Loucy (cell line): ENCODE measurements around the gene SSX2IP.

Source experiments
- H2AFZ ChIP-seq: fragments of 200-600 bp; sonication (generic); 2 replicates; pipeline ENCODE4 v1.6.0; 2016; ENCODE audit warnings: antibody characterized with exemption, mild to moderate bottlenecking, low read length, moderate library complexity
- H3F3A ChIP-seq: fragments of 200-600 bp; 2 replicates; pipeline ENCODE4 v1.6.0; 2016; ENCODE audit warnings: antibody characterized with exemption, low read depth, mild to moderate bottlenecking
- H3K27me3 ChIP-seq: fragments of 200-600 bp; sonication (generic); 2 replicates; pipeline ENCODE4 v1.6.1; 2014; ENCODE audit warnings: low read length, mild to moderate bottlenecking; ENCODE audit not compliant: insufficient read depth, poor library complexity, severe bottlenecking
- H3K36me3 ChIP-seq: fragments of 200-600 bp; sonication (generic); 2 replicates; pipeline ENCODE4 v1.6.1; 2016; ENCODE audit warnings: low read length; ENCODE audit not compliant: insufficient read depth
- H3K4me1 ChIP-seq: fragments of 200-600 bp; sonication (generic); 2 replicates; pipeline ENCODE4 v1.5.1; 2014; ENCODE audit warnings: low read length, mild to moderate bottlenecking; ENCODE audit not compliant: insufficient read depth, poor library complexity, severe bottlenecking
- H3K4me2 ChIP-seq: fragments of 200-600 bp; sonication (generic); 2 replicates; pipeline ENCODE4 v1.6.0; 2014; ENCODE audit warnings: antibody characterized with exemption, low read length, low read depth, mild to moderate bottlenecking; ENCODE audit not compliant: poor library complexity, severe bottlenecking
- H3K4me3 ChIP-seq: fragments of 200-600 bp; sonication (generic); 2 replicates; pipeline ENCODE4 v1.5.1; 2014; ENCODE audit warnings: low read length, mild to moderate bottlenecking, mixed read lengths; ENCODE audit not compliant: poor library complexity, severe bottlenecking
- H3K79me2 ChIP-seq: fragments of 200-600 bp; sonication (generic); 2 replicates; pipeline ENCODE4 v1.6.1; 2014; ENCODE audit warnings: low read length; ENCODE audit not compliant: insufficient read depth
- H3K9ac ChIP-seq: fragments of 200-600 bp; sonication (generic); 2 replicates; pipeline ENCODE4 v1.6.0; 2014; ENCODE audit warnings: mild to moderate bottlenecking, low read depth, low read length, moderate library complexity; ENCODE audit not compliant: poor library complexity, severe bottlenecking
- H3K9me2 ChIP-seq: fragments of 200-600 bp; sonication (generic); replicated peaks from 2 replicates; pipeline ENCODE4 v1.6.1; 2016; ENCODE audit warnings: low read depth, low read length, mixed read lengths
- H3K9me3 ChIP-seq: fragments of 200-600 bp; sonication (generic); 2 replicates; pipeline ENCODE4 v1.6.1; 2014; ENCODE audit warnings: mild to moderate bottlenecking, antibody characterized with exemption, low read length, low read depth; ENCODE audit not compliant: insufficient read depth
- H4K20me1 ChIP-seq: fragments of 200-600 bp; sonication (generic); 2 replicates; pipeline ENCODE4 v1.6.0; 2014; ENCODE audit warnings: antibody characterized with exemption, low read length, mild to moderate bottlenecking; ENCODE audit not compliant: insufficient read depth, poor library complexity, severe bottlenecking
- EZH2phosphoT487 ChIP-seq: fragments of 200-600 bp; IDR thresholded peaks from 2 replicates; pipeline ENCODE4 v1.6.1; 2018; ENCODE audit warnings: antibody characterized with exemption, mild to moderate bottlenecking, moderate library complexity, borderline replicate concordance
- TF ChIP-seq, protein P1 (sequence below): fragments of 200-600 bp; sonication (generic); conservative IDR thresholded peaks from 2 replicates; pipeline ENCODE4 v1.5.1; 2014; ENCODE audit warnings: mild to moderate bottlenecking, antibody characterized with exemption, low read length

SSX2IP gene

DNA sequence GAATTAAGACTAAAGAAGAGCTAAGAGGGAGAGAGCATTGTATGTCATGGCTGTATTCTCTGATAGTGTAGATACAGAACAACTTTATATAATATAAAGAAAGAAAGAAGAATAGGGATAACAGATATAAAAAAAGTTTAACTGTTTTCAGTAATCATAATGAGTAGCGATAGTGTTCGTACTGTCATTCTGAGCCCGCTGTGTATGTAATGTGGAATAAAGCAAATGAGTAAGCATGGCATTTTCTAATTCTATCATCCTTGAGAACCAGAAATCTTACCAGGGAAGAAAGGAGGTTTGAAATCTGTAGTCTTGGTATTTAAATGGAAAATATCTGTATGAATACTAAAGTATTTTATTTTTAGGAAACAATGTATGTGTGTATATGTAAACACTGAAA is 46.7 kb upstream of the SSX2IP start:
- Histone ChIP-seq H4K20me1 (no peaks in the 10 kb centered on the region), H2AFZ (no peak overlapping the region; the same call in 1 of the 2 replicates), H3K36me3 (no peaks in the 10 kb centered on the region), H3K9ac (no peak overlapping the region), H3K9me3 (no peaks in the 10 kb centered on the region), H3K27me3 (no peaks in the 10 kb centered on the region), H3K4me1 (no peaks in the 10 kb centered on the region), H3K79me2 (no peaks in the 10 kb centered on the region), H3K4me2 (no peak overlapping the region), H3K9me2 (no peaks in the 10 kb centered on the region), H3K4me3 (no peak overlapping the region), H3F3A (no peaks in the 10 kb centered on the region)
- TF ChIP-seq EZH2phosphoT487: no peak
- TF ChIP-seq, protein P1, sequence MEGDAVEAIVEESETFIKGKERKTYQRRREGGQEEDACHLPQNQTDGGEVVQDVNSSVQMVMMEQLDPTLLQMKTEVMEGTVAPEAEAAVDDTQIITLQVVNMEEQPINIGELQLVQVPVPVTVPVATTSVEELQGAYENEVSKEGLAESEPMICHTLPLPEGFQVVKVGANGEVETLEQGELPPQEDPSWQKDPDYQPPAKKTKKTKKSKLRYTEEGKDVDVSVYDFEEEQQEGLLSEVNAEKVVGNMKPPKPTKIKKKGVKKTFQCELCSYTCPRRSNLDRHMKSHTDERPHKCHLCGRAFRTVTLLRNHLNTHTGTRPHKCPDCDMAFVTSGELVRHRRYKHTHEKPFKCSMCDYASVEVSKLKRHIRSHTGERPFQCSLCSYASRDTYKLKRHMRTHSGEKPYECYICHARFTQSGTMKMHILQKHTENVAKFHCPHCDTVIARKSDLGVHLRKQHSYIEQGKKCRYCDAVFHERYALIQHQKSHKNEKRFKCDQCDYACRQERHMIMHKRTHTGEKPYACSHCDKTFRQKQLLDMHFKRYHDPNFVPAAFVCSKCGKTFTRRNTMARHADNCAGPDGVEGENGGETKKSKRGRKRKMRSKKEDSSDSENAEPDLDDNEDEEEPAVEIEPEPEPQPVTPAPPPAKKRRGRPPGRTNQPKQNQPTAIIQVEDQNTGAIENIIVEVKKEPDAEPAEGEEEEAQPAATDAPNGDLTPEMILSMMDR: no peak

DNA sequence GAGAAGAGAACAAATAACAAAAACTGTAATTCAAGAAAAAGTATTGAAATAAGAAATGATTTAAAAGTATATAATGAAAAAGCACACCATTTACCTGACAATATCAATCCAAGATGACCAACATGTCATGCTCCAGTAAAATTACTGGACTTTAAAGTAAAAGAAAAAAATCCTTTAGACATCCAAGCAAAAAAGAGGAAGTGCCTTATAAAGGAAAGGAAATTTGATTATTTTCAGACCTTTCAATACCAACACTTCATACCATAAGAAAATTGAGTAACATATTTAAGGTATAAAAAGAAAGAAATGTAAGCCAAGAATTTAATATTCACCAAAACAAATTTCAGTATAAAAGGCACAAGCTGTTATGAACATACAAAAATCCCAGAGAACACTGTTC is 46.2 kb upstream of the SSX2IP start:
- no peak for TF ChIP-seq EZH2phosphoT487
- TF ChIP-seq, protein P1: no peak
- no peak overlapping the region for H3K4me3 ChIP-seq
- no peak overlapping the region; the same call in 1 of the 2 replicates for H2AFZ ChIP-seq
- H3K9ac ChIP-seq: no peak overlapping the region
- H3K9me2 ChIP-seq: no peaks in the 10 kb centered on the region
- no peaks in the 10 kb centered on the region for H3K79me2 ChIP-seq
- H3K4me1 ChIP-seq: no peaks in the 10 kb centered on the region
- H3K9me3 ChIP-seq: no peaks in the 10 kb centered on the region
- H3K4me2 ChIP-seq: no peak overlapping the region
- H3K27me3 ChIP-seq: no peaks in the 10 kb centered on the region
- H3K36me3 ChIP-seq: no peaks in the 10 kb centered on the region
- H3F3A ChIP-seq: no peaks in the 10 kb centered on the region
- H4K20me1 ChIP-seq: no peaks in the 10 kb centered on the region

DNA sequence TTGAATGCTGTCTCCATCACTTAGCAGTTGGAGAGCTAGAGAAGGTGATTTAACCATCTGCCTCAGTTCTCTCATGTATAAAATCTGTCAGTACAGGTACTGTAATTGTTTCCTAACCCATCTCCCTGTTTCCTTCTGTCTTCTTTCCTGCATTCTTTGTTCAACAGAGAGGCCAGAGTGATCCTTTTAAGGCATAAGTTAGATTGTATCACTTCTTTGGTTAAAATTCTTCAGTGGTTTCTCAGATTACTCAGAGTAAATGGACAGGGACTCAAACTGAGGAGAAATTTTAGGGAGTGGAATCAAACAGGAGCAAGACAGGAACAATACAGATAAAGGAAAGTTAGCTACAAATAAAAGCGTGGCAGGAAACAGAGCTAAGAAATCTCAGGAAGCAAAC is 45.2 kb upstream of the SSX2IP start:
- no peaks in the 10 kb centered on the region for H3K36me3 ChIP-seq
- H3K4me2 ChIP-seq: no peak overlapping the region
- no peak overlapping the region for H3K9ac ChIP-seq
- H3K9me2 ChIP-seq: no peaks in the 10 kb centered on the region
- H3K79me2 ChIP-seq: no peaks in the 10 kb centered on the region
- H3K27me3 ChIP-seq: no peaks in the 10 kb centered on the region
- TF ChIP-seq, protein P1: no peak
- TF ChIP-seq EZH2phosphoT487: no peak
- H3K4me3 ChIP-seq: no peak overlapping the region
- H4K20me1 ChIP-seq: no peaks in the 10 kb centered on the region
- no peaks in the 10 kb centered on the region for H3F3A ChIP-seq
- H2AFZ ChIP-seq: 0 out of 2 replicates have a peak overlapping the region, but pooled peaks have one; percentile 54
- H3K4me1 ChIP-seq: no peaks in the 10 kb centered on the region
- H3K9me3 ChIP-seq: no peaks in the 10 kb centered on the region
